NCI-H2196 treated with DMSO at 0.1 percent for 48 hours (cell line): ENCODE measurements around the gene ESPL1.

Experiments
- DNase-seq: peaks from one replicate; lab custom pipeline; 2025; ENCODE audit not compliant: unreplicated experiment; lab: John Stamatoyannopoulos, UW

The ESPL1 gene

GRCh38 chr12:53333845-53334244 lies 65.7 kb downstream of the ESPL1 start:
- DNase-seq = no peak

DNA sequence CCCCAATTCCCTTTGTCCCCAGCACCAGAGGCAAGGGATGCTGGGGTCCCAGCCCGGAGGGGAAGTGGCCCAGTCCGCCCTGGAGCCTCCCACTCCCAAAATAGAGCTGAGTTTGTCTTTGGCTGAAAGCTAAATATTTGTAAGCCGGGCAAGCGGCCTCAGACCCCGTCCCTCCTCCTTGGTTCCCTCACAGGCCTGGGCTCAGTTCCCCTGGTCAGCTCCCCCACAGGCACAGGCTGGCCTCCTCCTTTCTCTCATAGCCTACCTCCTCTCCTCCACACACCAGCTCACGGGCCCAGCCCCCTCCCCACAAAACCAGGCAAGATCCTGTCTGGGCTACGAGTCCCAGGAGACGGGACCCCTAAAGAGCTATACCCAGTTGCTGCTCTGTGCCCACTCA lies 66.7 kb downstream of the ESPL1 start:
- no peak for DNase-seq

DNA sequence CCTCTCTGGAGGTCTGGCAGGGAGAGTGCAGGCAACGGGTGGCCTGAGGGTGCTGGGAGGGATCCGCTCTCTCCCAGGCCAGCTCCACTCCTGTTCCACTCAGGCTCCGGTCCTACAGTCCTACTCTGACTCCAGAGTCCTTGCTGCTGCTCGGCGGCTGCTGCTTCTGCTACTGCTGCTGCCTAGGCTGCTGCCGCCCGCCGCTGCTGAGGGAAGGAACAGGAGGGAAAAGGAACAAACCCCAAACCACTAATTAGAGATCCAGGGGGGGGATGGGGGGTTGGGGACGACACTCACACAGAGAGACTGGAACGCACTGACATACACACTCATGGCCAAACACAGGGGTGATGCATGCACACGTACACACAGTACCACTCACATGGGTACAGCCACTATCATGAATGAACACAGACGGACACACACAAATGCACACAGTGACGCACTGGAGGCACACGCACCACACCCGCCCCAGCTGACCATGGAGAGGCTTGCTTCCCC lies 68.1 kb downstream of the ESPL1 start, which contains the start of gene SP7:
Gene SP7, minus strand, starts transcription at position 174 of the 501 bp plus-strand sequence. CDS start 708 bp downstream, outside the sequence.
- DNase-seq = no peak

DNA sequence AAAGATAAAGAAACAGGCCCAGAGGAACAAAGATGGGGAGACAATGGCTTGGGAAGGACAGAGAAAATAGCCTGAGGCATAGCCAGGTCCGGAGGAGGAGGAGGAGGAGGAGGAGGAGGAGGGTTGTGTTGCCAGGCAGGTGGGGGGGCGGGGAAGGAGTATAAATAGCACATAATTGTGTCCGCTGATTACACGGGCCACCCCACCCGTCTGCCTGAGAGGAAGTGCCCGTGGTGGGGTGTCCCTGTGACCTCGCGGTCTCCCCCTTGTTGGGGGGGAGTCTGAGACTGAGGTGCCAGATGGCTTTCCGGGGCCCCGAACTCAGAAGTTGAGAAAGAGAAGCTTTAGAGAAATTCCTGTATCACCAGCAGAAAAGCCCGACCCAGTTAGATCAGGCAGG lies 69.9 kb downstream of the ESPL1 start:
- no peak for DNase-seq

DNA sequence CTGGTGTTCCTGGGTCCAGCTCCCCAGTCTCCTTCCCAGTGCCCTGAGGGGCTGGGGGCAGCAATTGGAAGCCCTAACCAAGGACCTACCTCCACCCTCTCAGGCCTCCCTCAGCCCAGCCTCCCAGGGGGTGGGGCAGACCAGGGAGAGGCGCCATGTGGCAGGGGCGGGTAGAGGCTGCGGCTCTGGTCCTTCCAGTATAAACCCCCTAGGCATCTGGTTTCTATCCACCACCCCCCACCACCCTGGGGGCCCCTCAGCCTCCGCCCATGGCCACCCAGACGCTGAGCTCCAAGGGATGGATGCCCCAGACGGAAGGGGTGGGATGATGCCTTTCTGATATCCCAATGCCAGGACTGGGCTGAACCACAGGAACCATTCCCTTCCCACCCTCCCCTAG lies 70.8 kb downstream of the ESPL1 start:
- no peak for DNase-seq

DNA sequence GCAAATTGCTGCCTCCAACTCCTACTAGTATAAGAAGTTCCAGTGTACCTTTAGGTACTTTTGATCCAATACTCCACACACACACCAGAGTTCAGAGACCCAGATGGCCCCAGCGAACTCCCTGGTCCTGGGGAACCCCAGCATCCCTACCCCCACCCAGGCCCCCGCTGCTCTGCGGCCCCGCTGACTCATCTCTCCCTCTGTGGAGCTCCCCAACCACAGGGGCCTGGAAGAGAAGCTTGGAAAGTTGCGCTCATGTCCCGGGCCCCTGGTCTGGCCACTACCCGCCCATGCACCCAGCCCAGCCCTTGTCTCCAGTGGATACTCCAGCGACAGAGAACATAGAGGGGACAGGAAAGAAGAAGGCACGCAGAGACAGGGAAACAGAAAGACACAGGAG lies 72.3 kb downstream of the ESPL1 start:
- DNase-seq = no peak
